Measurements from ENCODE around the gene CACTIN.

- TF ChIP-seq POLR2A (IDR thresholded peaks at IDR 0.05) (no peak), POLR2AphosphoS5 (IDR thresholded peaks at IDR 0.05) (no peak)
Measured at GRCh38 chr19:3586127-3586626, 40.4 kb downstream of the CACTIN start.
